Uterus (tissue), 2 donors: ENCODE measurements around the gene GNB1.

Source experiments
- CTCF ChIP-seq, 4 experiments: fragments of 200-600 bp in 2 of 4; fragments of 450-650 bp in 2 of 4; sonication (generic) in 2 of 4; IDR thresholded peaks; one replicate each; pipeline ENCODE4 v1.5.1; 2016 to 2019; ENCODE audit warnings: antibody characterized with exemption in 4 of 4, mild to moderate bottlenecking in 2 of 4, moderate library complexity in 1 of 4
- POLR2A ChIP-seq, 2 donors: fragments of 450-650 bp; IDR thresholded peaks; one replicate each; pipeline ENCODE4 v1.6.1; 2016; ENCODE audit warnings: antibody characterized with exemption in 2 of 2, mild to moderate bottlenecking in 1 of 2, moderate library complexity in 1 of 2

DNA sequence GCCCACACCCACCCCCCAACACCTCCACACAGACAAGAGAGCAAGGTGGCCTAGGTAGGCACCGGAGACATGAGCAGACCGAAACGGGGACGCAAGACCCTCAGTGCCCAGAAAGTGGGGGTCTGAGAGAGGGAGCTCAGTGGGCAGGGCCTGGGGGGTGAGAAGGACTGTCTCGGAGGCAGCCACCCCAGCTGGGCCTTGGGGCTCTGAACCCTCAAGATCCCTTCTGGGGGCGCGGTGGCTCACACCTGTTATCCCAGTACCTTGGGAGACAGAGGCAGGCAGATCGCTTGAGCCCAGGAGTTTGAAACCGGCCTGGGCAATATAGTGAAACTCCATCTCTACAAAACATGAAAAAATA is 9.1 kb upstream of the GNB1 start:
- TF ChIP-seq CTCF (IDR thresholded peaks at IDR 0.05) (no peak), POLR2A (IDR thresholded peaks at IDR 0.05) (no peak)
